Tibial nerve (tissue), 4 donors: ENCODE results near the gene IGLL1. TPM values are rescaled to one million over a fixed set of nuclear protein-coding genes. Genes with fewer than 3 reads are reported as not detected.

Source experiments
- DNase-seq, 2 donors: peaks; one replicate each; pipeline ENCODE4 v3.0.0-alpha.2; 2019; ENCODE audit warnings: low spot score in 2 of 2
- H3K27ac ChIP-seq, 4 donors: fragments of 200-600 bp; sonication (generic) in 3 of 4; one replicate each; pipeline ENCODE4 v1.5.1; 2017 to 2019; ENCODE audit warnings: mild to moderate bottlenecking in 1 of 4
- H3K27me3 ChIP-seq, 2 donors: fragments of 200-600 bp; sonication (generic) in 1 of 2; one replicate each; pipeline versions ENCODE4 v1.5.1 to v1.6.0; 2017 to 2019
- H3K36me3 ChIP-seq, 3 donors: fragments of 200-600 bp; sonication (generic); one replicate each; pipeline ENCODE4 v1.5.1; 2018 to 2019
- H3K4me1 ChIP-seq, 4 donors: fragments of 200-600 bp; sonication (generic) in 3 of 4; one replicate each; pipeline ENCODE4 v1.5.1; 2017 to 2019
- H3K4me3 ChIP-seq, 4 donors: fragments of 200-600 bp; sonication (generic) in 3 of 4; one replicate each; pipeline ENCODE4 v1.5.1; 2017 to 2019; ENCODE audit warnings: mild to moderate bottlenecking in 1 of 4, moderate library complexity in 1 of 4
- H3K9me3 ChIP-seq, 4 donors: fragments of 200-600 bp; sonication (generic) in 3 of 4; one replicate each; pipeline ENCODE4 v1.5.1; 2017 to 2019
- EP300 ChIP-seq, 2 donors: sonication (generic); formaldehyde crosslinking; IDR thresholded peaks; one replicate each; pipeline ENCODE4 v1.6.1; 2017; ENCODE audit warnings: antibody characterized with exemption in 2 of 2, mild to moderate bottlenecking in 1 of 2
- POLR2A ChIP-seq, 2 donors: fragments of 450-650 bp; IDR thresholded peaks; one replicate each; pipeline ENCODE4 v1.6.1; 2017; ENCODE audit warnings: antibody characterized with exemption in 2 of 2, mild to moderate bottlenecking in 2 of 2, moderate library complexity in 2 of 2
- WGBS, 2 donors: methylation state at CpG; one replicate each; pipeline ENCODE4 v1.1.5; 2018; 5-methylcytosine and 5-hydroxymethylcytosine counted together
- total RNA-seq, 4 donors: library from RNA; depleted of rRNA; stranded (reverse); fragments of >200 nt; gene quantifications; one replicate each; pipeline ENCODE4 v1.1.0, GENCODE V29; 2016
- TF ChIP-seq, protein P1 (sequence below), 5 experiments: fragments of 200-600 bp in 3 of 5; fragments of 450-650 bp in 2 of 5; sonication (generic) in 3 of 5; IDR thresholded peaks; one replicate each; pipeline ENCODE4 v1.5.1; 2016 to 2019; ENCODE audit warnings: antibody characterized with exemption in 5 of 5, mild to moderate bottlenecking in 3 of 5, moderate library complexity in 2 of 5

IGLL1 gene
- total RNA-seq, 4 donors from 2014 or later: not detected

DNA sequence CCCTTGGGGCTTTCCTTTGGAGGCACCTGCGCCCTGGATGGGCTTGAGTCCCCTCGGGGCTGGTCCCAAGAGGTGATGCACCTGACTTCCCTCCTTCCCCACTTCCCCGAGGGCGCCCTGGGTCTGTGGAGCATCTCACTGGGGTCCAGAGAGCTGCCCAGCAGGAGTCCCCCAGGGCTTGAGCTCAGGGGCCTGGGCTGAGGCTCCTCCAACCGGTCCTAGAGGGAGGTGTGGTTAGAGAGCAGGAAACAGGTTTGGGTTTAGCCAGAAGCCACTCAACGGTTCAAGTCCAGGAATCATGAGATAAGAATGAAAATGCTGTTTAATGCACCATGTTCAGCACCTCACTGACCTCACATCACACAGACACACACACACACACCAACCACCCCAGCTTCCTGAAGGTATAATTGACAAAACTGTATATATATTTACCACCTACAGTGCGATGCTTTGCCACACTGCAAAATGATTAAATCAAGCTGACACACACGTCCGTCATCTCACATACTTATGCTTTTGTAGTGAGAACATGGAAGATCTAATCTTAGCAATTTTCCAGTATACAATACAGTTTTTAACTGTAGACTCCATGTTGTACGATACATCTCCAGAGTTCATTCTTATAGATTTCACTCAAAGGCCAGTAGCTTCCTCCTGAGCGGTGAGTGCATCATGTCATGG, 628 bp upstream of the IGLL1 start:
- Histone ChIP-seq H3K36me3 (no peaks in the 10 kb centered on the region), H3K27me3 (peaks cover 0 to 5% of the 10 kb centered on the region in 2 donors), H3K4me3 (no peak overlapping the region), H3K4me1 (no peaks in the 10 kb centered on the region), H3K27ac (no peak overlapping the region), H3K9me3 (no peaks in the 10 kb centered on the region)
- TF ChIP-seq POLR2A (IDR thresholded peaks at IDR 0.05): no peak
- no peak for TF ChIP-seq EP300 (IDR thresholded peaks at IDR 0.05)
- TF ChIP-seq, protein P1, sequence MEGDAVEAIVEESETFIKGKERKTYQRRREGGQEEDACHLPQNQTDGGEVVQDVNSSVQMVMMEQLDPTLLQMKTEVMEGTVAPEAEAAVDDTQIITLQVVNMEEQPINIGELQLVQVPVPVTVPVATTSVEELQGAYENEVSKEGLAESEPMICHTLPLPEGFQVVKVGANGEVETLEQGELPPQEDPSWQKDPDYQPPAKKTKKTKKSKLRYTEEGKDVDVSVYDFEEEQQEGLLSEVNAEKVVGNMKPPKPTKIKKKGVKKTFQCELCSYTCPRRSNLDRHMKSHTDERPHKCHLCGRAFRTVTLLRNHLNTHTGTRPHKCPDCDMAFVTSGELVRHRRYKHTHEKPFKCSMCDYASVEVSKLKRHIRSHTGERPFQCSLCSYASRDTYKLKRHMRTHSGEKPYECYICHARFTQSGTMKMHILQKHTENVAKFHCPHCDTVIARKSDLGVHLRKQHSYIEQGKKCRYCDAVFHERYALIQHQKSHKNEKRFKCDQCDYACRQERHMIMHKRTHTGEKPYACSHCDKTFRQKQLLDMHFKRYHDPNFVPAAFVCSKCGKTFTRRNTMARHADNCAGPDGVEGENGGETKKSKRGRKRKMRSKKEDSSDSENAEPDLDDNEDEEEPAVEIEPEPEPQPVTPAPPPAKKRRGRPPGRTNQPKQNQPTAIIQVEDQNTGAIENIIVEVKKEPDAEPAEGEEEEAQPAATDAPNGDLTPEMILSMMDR (IDR thresholded peaks at IDR 0.05): no peak
- 70 to 76% methylated on average over 11 of the region's 11 CpGs for WGBS, 2 donors
- DNase-seq: no peak

DNA sequence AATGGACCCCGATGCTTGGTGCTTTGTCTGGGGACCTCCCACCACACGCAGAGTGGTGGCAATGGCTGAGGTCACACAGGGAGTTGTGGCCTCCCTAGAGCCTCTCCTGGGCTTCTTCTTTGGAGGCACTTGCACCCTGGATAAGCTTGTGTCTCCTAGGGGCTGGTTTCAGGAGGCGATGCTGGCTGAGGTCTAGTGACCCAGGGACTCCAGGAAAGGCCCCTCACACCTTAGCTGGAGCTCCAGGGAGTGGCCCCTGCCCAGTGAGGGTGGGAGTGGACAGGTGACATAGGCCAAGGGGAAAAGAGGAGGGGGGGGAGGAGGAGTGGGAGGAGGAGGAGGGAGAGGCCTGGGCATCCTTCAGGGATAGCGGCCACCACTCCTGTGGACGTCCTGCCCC, 810 bp downstream of the IGLL1 start:
- 75 to 88% methylated on average over 5 of the region's 5 CpGs for WGBS, 2 donors
- no peak for DNase-seq
- Histone ChIP-seq H3K36me3 (no peaks in the 10 kb centered on the region), H3K4me1 (no peaks in the 10 kb centered on the region), H3K27me3 (peaks cover 0 to 5% of the 10 kb centered on the region in 2 donors), H3K4me3 (no peak overlapping the region), H3K9me3 (no peaks in the 10 kb centered on the region), H3K27ac (no peak overlapping the region)
- TF ChIP-seq POLR2A (IDR thresholded peaks at IDR 0.05) (no peak), EP300 (IDR thresholded peaks at IDR 0.05) (no peak)
- TF ChIP-seq, protein P1 (IDR thresholded peaks at IDR 0.05): no peak

DNA sequence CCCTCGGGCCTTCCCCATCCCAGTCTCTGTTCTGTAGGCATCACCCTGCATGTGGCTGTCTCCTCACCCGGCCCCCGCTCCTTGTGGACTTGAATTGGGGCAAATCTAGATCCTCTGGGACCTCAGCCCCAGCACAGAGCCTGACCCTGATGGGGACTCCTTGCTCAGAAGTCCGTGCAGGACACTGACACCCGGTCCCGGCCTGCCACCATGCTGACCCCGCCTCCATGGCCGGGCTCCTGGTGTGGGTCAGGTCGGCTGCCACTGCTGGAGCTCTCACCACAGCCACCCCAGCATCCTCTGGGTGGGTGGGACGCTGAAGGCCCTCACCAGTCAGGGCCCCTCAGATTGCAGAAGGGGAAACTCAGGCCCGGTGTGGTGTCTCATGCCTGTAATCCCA, 1.8 kb downstream of the IGLL1 start:
- H3K4me1 ChIP-seq: no peaks in the 10 kb centered on the region
- H3K4me3 ChIP-seq: no peak overlapping the region
- no peak for TF ChIP-seq POLR2A (IDR thresholded peaks at IDR 0.05)
- TF ChIP-seq EP300 (IDR thresholded peaks at IDR 0.05): no peak
- TF ChIP-seq, protein P1 (IDR thresholded peaks at IDR 0.05): no peak
- H3K27me3 ChIP-seq: peaks cover 0 to 5% of the 10 kb centered on the region in 2 donors
- no peaks in the 10 kb centered on the region for H3K36me3 ChIP-seq
- no peak for DNase-seq
- WGBS, 2 donors: 59 to 71% methylated on average over 10 to 11 of the region's 11 CpGs
- no peak overlapping the region for H3K27ac ChIP-seq
- H3K9me3 ChIP-seq: no peaks in the 10 kb centered on the region

DNA sequence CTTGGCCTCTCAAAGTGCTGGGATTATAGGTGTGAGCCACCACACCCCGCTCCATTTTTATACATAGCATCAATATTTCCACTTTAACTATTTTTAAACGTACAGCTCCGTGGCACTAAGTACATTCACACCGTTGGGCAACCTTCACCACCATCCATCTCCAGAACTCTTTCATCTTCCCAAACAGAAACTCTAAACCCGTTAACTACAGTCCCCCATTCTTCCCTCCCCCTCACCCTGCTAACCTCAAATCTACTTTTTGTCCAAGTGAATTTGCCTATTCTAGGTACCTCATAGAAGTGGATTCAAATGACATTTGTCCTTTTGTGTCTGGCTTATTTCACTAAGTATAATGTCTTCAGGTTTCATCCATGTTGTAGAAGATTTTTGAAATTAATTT, 3.4 kb downstream of the IGLL1 start:
- WGBS, 2 donors: 74 to 75% methylated on average over 5 of the region's 5 CpGs
- Histone ChIP-seq H3K9me3 (no peaks in the 10 kb centered on the region), H3K36me3 (no peaks in the 10 kb centered on the region), H3K27ac (no peak overlapping the region), H3K4me1 (no peaks in the 10 kb centered on the region), H3K27me3 (peaks cover 0 to 5% of the 10 kb centered on the region in 2 donors), H3K4me3 (no peak overlapping the region)
- TF ChIP-seq EP300 (IDR thresholded peaks at IDR 0.05) (no peak), POLR2A (IDR thresholded peaks at IDR 0.05) (no peak)
- TF ChIP-seq, protein P1 (IDR thresholded peaks at IDR 0.05): no peak
- no peak for DNase-seq

DNA sequence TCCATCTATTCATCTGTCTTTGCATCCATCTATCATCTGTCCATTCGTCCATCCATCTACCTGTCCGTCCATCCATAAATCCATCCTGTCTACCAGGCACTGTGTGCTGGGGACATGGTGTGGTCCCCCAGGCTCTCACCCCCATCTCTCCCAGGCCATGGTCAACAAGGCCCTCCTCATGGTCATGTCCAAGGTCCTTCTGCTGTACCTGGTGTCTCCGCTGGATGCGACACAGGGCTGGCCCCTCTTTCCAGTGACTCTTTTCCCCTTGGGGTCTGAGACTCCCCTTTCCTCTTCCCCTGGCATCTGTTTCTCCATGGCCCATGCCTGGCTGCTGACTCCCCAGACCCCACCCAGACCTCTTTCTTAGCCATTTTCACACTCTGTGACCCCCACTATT, 4.5 kb downstream of the IGLL1 start:
- Histone ChIP-seq H3K9me3 (no peaks in the 10 kb centered on the region), H3K27ac (no peak overlapping the region), H3K27me3 (peaks cover 0 to 5% of the 10 kb centered on the region in 2 donors), H3K4me1 (no peaks in the 10 kb centered on the region), H3K36me3 (no peaks in the 10 kb centered on the region), H3K4me3 (no peak overlapping the region)
- TF ChIP-seq EP300 (IDR thresholded peaks at IDR 0.05) (no peak), POLR2A (IDR thresholded peaks at IDR 0.05) (no peak)
- TF ChIP-seq, protein P1 (IDR thresholded peaks at IDR 0.05): no peak
- no peak for DNase-seq
- WGBS, 2 donors: 91 to 94% methylated on average over 4 of the region's 4 CpGs
